ENCODE measurements around the gene ZNF619.

Gene ZNF619

GRCh38 chr3:40532252-40532651 lies 55.3 kb downstream of the ZNF619 start:
- DNase-seq (ENCODE audit: low read depth in 2 of 2), result no peak

- DNase-seq (ENCODE audit: low read depth in 2 of 2), result no peak
Measured at GRCh38 chr3:40534283-40534682, 57.4 kb downstream of the ZNF619 start.
